ENCODE data around the gene TBL1X.

Gene TBL1X

DNA sequence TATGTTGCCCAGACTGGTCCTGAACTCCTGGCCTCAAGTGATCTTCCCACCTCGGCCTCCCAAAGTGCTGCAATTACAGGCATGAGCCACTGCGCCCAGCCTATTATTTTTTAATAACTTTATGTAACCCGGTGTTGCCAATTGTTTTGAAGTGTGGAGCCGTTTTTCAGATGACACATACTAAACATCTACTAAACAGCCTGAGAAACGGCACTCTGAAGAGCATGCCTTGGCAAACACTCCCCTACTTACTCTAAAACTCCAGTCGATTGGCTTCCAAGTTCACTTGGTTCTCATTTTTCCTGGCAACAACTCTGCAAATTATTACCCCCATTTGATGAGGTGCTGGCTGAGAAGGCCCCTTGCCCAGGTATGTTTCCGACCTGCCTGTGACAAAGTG is 169.7 kb downstream of the TBL1X start:
- no peak for DNase-seq

- no peak for DNase-seq
Measured at GRCh38 chrX:9635368-9635767, 170.5 kb downstream of the TBL1X start.

DNA sequence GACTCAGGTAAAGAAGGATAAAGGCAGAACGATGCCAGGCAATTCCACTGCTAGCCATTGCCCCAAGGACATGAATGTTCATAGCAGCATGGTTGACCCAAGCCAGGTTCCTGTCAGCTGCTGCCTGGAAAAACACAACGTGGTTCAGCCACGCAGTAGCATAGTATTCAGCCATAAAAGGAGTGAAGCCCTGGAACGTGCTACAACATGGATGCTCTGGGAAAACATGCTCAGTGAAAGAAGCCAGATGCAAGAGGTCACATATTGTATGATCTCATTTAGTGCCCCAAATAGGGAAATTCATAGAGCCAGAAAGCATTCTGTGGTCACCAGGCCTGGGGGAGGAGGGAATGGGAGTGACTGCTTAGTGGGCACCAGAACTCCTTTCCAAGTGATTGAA is 170.9 kb downstream of the TBL1X start:
- DNase-seq = peak; percentile 13

- no peak for DNase-seq
Measured at GRCh38 chrX:9638871-9639270, 174.0 kb downstream of the TBL1X start.

- DNase-seq = no peak
Measured at GRCh38 chrX:9642270-9642995, 177.6 kb downstream of the TBL1X start.

DNA sequence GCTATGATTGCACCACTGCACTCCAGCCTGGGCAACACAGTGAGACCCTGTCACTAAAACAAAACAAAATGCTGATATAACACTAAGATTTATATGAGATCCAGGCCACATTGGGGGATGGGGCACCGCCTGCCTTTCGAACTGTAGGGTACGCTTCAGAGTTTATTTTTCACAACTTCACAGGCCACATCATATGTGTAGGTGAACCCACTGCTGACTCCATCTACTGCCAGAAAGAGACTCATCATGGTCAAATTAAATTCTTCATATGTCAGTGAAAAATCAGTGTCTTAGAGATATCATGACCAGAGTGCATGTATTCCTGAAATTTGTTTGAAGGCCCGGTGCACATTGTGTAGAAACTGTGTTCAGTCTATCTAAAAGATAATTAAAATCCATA is 178.9 kb downstream of the TBL1X start:
- DNase-seq = no peak

DNA sequence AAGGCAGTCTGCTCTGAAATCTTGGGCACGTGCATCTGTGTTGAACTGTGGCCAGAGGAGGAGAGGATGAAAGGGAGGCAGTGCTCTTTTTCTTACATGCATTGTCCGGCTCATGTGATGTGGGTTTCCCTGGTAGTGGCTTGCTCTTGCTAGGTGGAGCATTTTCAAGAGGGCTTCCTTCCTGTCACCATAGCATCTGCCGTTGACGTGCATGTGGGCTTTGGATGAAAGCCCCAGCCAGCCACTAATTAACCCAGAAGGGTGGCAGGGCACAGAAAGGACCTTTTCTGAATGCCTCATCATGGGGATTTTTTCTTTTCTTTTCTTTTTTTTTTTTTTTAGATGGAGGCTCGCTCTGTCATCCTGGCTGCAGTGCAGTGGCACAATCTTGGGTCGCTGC is 179.5 kb downstream of the TBL1X start:
- DNase-seq = no peak

- no peak for DNase-seq
Measured at GRCh38 chrX:9646471-9647224, 181.8 kb downstream of the TBL1X start.

GRCh38 chrX:9647431-9647830 is 182.6 kb downstream of the TBL1X start:
- no peak for DNase-seq

GRCh38 chrX:9650091-9650490 is 185.2 kb downstream of the TBL1X start:
- no peak for DNase-seq

DNA sequence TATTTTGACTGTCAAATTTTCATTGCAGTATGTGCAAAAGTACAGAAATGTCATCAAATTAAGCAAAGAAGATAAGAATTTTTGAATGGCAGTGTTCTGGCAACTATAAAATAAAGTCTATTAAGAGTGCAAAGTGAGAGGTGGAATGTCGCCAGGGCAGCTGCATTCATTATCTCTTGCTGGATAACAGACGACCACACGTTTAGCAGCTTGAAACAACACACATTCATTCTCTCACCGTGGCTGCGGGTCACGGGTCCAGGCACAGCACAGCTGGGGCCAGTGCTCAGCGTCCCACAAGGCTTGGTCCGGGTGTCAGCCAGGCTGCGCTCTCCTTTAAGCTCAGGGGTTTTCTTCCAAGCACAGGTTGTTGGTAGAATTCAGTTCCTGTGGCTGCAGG is 186.9 kb downstream of the TBL1X start:
- DNase-seq = no peak

DNA sequence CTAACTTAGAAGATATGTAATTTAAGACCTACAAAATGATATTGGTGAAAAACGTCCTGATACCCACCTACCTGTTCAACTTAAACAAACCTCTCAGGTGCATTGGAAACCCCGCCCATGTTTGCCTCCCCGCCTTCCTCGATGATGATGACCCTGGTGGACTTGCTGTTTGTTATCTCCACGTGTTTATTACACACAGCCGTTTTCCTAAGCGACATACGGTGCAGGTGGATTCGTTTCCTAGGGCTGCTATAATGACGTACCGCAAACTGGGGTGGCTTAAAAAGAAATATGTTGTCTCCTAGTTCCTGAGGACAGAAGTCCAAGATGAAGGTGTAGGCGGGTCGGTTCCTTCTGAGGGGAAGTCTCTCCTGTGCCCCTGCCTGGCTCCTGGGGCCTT is 190.1 kb downstream of the TBL1X start:
- no peak for DNase-seq

DNA sequence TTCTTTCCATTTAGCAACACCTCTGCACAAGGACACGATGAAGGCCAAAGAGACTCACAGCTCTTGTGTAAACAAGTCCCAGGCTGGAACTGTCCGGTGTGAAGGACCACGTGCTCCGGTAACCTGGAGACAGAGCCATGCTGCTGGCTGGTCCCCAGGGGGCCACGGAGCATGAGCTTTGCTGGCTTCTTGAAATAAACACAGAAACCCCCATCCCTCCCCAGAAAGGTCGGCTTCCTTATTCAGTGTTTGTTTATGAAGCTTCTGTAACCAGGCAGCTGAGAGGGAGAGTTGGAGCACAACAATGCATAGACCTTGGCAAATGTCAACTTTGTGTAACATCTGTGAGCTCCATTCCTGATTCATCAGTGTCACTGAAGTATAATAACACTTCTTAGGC is 191.4 kb downstream of the TBL1X start:
- no peak for DNase-seq

DNA sequence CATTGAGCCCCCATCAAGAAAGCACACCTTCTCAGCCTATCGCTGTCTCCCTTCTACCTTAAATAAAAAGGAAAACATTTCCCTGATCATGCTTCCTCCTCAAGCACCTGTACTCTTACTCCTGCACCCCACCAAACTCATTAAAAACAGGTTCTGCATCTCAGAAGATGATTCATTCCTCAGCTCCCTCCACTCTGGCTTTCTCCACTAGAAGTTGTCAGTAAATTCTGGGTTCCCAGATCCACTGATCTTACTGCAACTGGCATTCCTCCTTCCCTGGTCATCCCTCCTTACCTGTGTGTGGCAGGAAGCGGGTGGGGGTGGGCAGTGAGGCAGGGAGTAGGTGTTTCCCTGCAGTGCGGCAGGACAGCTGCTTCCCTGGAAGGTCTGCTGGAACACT is 192.0 kb downstream of the TBL1X start:
- no peak for DNase-seq

GRCh38 chrX:9657590-9658256 is 192.9 kb downstream of the TBL1X start:
- no peak for DNase-seq

- no peak for DNase-seq
Measured at GRCh38 chrX:9658409-9658808, 193.6 kb downstream of the TBL1X start.

DNA sequence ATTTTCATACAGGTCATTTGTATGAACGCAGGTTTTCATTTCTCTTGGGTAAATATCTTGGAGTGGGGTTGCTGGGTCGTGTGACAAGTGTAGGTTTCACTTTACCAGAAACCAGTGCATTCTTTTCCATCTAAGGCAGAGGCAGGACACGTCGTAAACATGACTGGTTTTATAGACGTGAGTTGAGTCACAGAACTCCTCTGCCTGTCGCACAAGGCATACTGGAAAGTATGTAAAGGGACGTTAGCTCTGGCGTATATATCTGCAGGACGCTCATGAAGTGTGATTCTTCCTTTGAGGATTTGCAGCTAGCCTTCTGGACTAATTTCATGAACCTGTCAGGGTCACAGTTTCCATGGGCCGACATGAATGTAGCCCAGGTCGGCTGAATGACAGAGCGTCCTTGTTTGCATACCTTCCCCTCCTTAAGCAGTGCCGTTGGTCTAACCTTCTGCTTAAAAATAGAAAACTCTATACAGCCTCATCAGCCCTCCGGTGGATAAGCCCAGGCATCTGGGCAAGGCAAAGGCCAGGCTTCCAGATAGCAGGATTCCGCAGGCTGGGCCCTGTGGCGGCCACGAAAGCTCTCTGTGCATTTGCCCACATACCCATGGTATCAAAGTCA is 194.8 kb downstream of the TBL1X start:
- DNase-seq = no peak

DNA sequence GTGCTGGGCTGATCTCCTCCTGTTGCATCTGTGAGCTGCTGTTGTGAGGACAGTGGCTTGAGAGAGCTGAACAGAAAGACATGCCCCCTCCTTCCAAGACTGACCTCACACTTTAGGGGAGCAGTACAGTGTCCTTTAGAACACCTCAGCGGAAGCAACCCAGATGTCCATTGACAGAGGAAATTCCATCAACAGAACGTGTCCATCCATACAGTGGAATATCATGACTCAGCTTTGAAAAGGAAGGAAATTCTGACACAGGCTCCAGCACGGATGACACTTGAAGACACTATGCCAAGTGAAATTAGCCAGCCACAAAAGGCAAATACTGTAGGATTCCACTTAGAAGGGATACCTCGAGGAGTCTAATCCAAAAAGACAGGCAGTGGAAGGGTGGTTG is 197.3 kb downstream of the TBL1X start:
- DNase-seq = peak; percentile 70

DNA sequence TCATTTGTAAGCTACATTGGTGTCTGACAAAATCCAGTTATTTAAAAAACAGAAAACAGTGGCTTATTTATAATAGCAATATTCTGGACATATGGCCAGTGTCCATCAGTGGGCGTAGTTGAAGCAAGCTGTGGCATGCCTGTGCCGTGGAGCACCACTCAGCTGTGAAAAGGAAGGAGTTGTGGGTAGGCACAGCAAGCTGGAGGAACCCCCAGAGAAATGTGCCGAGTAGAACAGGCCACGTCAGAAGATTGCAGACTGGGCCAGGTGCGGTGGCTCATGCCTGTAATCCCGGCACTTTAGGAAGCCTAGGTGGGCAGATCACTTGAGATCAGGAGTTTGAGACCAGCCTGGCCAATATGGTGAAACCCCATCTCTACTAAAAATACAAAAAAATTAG is 198.4 kb downstream of the TBL1X start:
- DNase-seq = no peak

DNA sequence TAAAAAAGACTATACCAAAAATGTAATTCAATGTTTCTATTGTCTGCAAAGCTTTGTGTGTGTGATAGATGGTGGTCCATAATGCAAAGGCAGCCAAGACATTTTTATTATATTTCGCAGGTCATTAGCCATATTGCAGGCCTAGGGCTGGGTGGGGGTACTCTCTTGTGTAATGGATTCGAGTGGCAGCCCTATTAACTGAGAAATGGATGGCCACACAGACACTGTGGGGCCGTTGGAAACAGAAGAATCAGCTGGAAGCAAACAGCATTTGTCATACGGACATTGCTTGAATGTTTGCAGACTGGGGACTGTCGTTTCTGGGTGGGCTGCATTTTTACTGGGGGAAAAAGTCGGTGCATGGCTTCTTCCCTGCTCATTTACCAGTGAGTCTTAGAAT is 199.4 kb downstream of the TBL1X start:
- DNase-seq = no peak

GRCh38 chrX:9665113-9665512 is 200.3 kb downstream of the TBL1X start:
- no peak for DNase-seq

GRCh38 chrX:9668537-9668936 is 203.7 kb downstream of the TBL1X start:
- peak; percentile 72 for DNase-seq

DNA sequence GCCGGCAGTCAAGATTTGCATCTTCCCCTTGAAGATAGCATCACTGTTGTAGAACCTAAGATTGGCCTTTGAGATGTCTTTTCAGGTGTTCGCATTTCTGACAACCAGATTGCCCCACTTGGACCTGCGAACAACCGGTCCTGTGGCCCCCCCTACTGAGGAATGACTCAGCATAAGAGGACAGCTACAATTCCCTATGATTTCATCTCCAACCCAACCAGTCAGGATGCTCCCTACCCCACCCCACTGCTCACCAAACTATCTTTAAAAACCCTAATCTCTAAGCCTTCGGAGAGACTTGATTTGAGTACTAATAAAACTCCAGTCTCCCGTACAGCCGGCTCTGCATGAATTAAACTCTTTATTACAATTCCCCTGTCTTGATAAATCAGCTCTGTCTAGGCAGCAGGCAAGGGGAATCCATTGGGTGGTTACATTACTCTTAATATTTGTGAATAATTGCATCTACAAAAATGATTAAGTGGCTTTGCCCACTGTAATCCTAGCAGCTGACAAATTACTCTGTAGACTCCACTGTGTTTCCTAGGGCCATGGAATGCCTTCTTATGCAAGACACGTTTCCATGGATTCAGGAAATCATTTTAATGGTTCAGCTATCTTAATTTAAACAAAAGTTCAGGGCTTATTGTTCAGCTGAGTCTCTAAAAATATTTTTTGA is 205.4 kb downstream of the TBL1X start:
- peak; percentile 29 for DNase-seq

Data from fibroblast of skin of back (primary cell).